Ishikawa (cell line): ENCODE measurements around the gene GDNF.

Experiments used
- FOXM1 ChIP-seq: IDR thresholded peaks from 2 replicates; pipeline ENCODE4 v1.6.1; 2012; ENCODE audit warnings: low read depth, borderline replicate concordance
- RAD21 ChIP-seq: IDR thresholded peaks from 2 replicates; pipeline ENCODE4 v1.6.1; 2012; ENCODE audit warnings: low read depth

- TF ChIP-seq RAD21 (no peak), FOXM1 (no peak)
These were observed 9.8 kb upstream of the GDNF start for GRCh38 chr5:37849641-37850040.
